ENCODE results near the gene SPATA17.

- TF ChIP-seq CTCF (IDR thresholded peaks at IDR 0.05; ENCODE audit: poor library complexity), result no peak
- TF ChIP-seq EZH2 (IDR thresholded peaks at IDR 0.05; ENCODE audit: borderline replicate concordance), result no peak
Observed at GRCh38 chr1:217881131-217881543, 250.0 kb downstream of the SPATA17 start.

All from hepatocyte (in vitro differentiated cells).